ENCODE measurements around the gene ZSCAN5B. TPM values are rescaled to one million over a fixed set of nuclear protein-coding genes. Genes with fewer than 3 reads are reported as not detected.
A peak's percentile ranks its signal among the peaks of the same experiment; 100 is the strongest.

The ZSCAN5B gene
- total and polyA plus RNA-seq, 2 of the 13 experiments (the other 11 are each of a cell fraction or from before 2014, with no cell fraction given): not detected

DNA sequence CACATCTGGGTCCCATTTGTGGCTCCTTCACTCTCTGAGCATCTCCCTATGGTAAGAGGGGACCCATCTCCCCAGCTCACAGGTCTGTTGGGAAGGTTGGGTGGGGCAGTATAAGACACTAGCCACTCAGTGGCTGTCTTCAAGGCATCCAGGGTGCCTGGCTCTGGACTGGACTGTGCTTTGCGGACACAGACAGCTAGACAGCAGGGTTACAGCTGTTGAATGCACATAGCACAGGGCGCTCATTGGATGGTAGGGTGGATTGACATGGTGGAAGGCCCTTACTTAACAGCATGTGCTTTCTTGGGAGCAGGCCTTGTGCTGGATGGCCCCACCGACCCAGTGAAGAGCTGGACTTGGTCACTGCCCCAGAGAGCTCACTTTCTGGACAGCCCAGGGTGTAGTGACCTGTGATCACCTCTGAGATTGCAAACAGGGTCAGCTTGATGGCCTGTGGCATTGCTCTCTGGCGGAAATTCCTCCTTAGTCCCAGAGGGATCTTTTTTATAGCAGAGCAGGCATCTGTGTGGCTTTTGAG lies 54.6 kb downstream of the ZSCAN5B start (continued):
- TF ChIP-seq THAP9 (CRISPR knock-in tag; IDR thresholded peaks at IDR 0.05; ENCODE audit: borderline replicate concordance) (peak; percentile 27; the same call in 1 of the 2 replicates), JDP2 (CRISPR knock-in tag; IDR thresholded peaks at IDR 0.05; ENCODE audit: borderline replicate concordance) (no peak), SYNCRIP (IDR thresholded peaks at IDR 0.05; ENCODE audit: insufficient read depth, low read depth, low read length) (no peak), MTA1 (CRISPR knock-in tag; IDR thresholded peaks at IDR 0.05; ENCODE audit: borderline replicate concordance) (0 out of 2 replicates have a peak, but pooled peaks have one; percentile 55), GATAD2A (CRISPR knock-in tag; IDR thresholded peaks at IDR 0.05) (peak; percentile 40; the same call in 1 of the 2 replicates), ZNF724P (CRISPR knock-in tag; IDR thresholded peaks at IDR 0.05; ENCODE audit: borderline replicate concordance) (0 out of 2 replicates have a peak, but pooled peaks have one; percentile 47), ZNF788 (CRISPR knock-in tag; IDR thresholded peaks at IDR 0.05; ENCODE audit: borderline replicate concordance) (peak; percentile 48; the same call in 1 of the 2 replicates), MIER3 (CRISPR knock-in tag; IDR thresholded peaks at IDR 0.05; ENCODE audit: borderline replicate concordance) (no peak), CHD4 (IDR thresholded peaks at IDR 0.05; ENCODE audit: borderline replicate concordance, low read length) (no peak), RBAK (CRISPR knock-in tag; IDR thresholded peaks at IDR 0.05) (no peak), ARNT2 (CRISPR knock-in tag; IDR thresholded peaks at IDR 0.05; ENCODE audit: low read depth) (0 out of 2 replicates have a peak, but pooled peaks have one; percentile 59), FUBP1 (CRISPR knock-in tag; IDR thresholded peaks at IDR 0.05; ENCODE audit: borderline replicate concordance) (no peak), POGK (CRISPR knock-in tag; conservative IDR thresholded peaks at IDR 0.05) (0 out of 2 replicates have a peak, but pooled peaks have one; percentile 48), PHF21A (CRISPR knock-in tag; IDR thresholded peaks at IDR 0.05) (0 out of 2 replicates have a peak, but pooled peaks have one; percentile 31), ZBTB7B (CRISPR knock-in tag; IDR thresholded peaks at IDR 0.05) (peak; percentile 34; the same call in 1 of the 2 replicates), SRF (IDR thresholded peaks at IDR 0.05; ENCODE audit: low read depth, low read length) (no peak), SALL2 (CRISPR knock-in tag; IDR thresholded peaks at IDR 0.05) (0 out of 2 replicates have a peak, but pooled peaks have one; percentile 30), MZF1 (CRISPR knock-in tag; IDR thresholded peaks at IDR 0.05; ENCODE audit: borderline replicate concordance) (no peak), E2F5 (CRISPR knock-in tag; conservative IDR thresholded peaks at IDR 0.05) (no peak), HOXA5 (CRISPR knock-in tag; IDR thresholded peaks at IDR 0.05) (0 out of 2 replicates have a peak, but pooled peaks have one; percentile 24), ZNF256 (CRISPR knock-in tag; conservative IDR thresholded peaks at IDR 0.05) (peak; percentile 61; the same call in 1 of the 2 replicates), HDAC2 (CRISPR knock-in tag; IDR thresholded peaks at IDR 0.05) (peak; percentile 27; the same call in 1 of the 2 replicates), ZNF558 (CRISPR knock-in tag; IDR thresholded peaks at IDR 0.05; ENCODE audit: borderline replicate concordance) (no peak)
